Adrenal gland (tissue), 12 donors: ENCODE data around the gene JAM3. TPM values are rescaled to one million over a fixed set of nuclear protein-coding genes. Genes with fewer than 3 reads are reported as not detected.

Experiments
- DNase-seq, 7 donors: peaks; one replicate each; pipeline ENCODE4 v3.0.0-alpha.2; 2019 to 2020
- H3K27ac ChIP-seq, 5 donors: fragments of 200-600 bp; sonication (generic) in 4 of 5; 1 replicate in 3 of 5; 2 replicates in 2 of 5; pipeline versions ENCODE4 v1.5.1 to v1.8.0; 2016 to 2020; ENCODE audit warnings: mild to moderate bottlenecking in 1 of 5
- H3K27me3 ChIP-seq: fragments of 200-600 bp; 2 replicates; pipeline ENCODE4 v1.8.0; 2021
- H3K36me3 ChIP-seq, 2 donors: fragments of 200-600 bp; replicated peaks in 1 of 2; 1 replicate in 1 of 2; 2 replicates in 1 of 2; pipeline versions ENCODE4 v1.5.1 to v1.8.0; 2018 to 2022
- H3K4me1 ChIP-seq, 2 donors: fragments of 200-600 bp; replicated peaks in 1 of 2; 1 replicate in 1 of 2; 2 replicates in 1 of 2; pipeline versions ENCODE4 v1.5.1 to v1.8.0; 2018 to 2021
- H3K4me3 ChIP-seq, 4 donors: fragments of 200-600 bp; sonication (generic) in 3 of 4; one replicate each; pipeline ENCODE4 v1.5.1; 2016 to 2018
- H3K9me3 ChIP-seq, 3 donors: fragments of 200-600 bp; sonication (generic) in 1 of 3; replicated peaks in 1 of 3; 1 replicate in 2 of 3; 2 replicates in 1 of 3; pipeline versions ENCODE4 v1.5.1 to v1.8.0; 2016 to 2021
- POLR2A ChIP-seq, 2 donors: fragments of 450-650 bp; IDR thresholded peaks; one replicate each; pipeline ENCODE4 v1.6.1; 2017; ENCODE audit warnings: antibody characterized with exemption in 2 of 2, mild to moderate bottlenecking in 2 of 2, moderate library complexity in 1 of 2
- WGBS, 4 donors: extraction: QIAGEN DNeasy Blood & Tissue Kit in 2 of 4; methylation state at CpG; one replicate each; pipeline versions ENCODE4 v1.1.5 to v1.1.7; 2013 to 2017; 5-methylcytosine and 5-hydroxymethylcytosine counted together
- intact Hi-C, 2 donors: fragments of 100-400 bp; cut with DNase I; formaldehyde crosslinking; loops; one replicate each; pipeline versions ENCODE4 v1.14.1 to v1.15.0; 2022 to 2023
- polyA plus RNA-seq, 3 donors: library from polyadenylated mRNA; stranded (reverse); fragments of 200-250 nt in 2 of 3; fragments of 350-450 nt in 1 of 3; fragmentation: Illumina TruSeq in 1 of 3; extraction: RNeasy Lipid Tissue Mini Kit (QIAGEN cat#74804) in 1 of 3; gene quantifications; one replicate each; pipeline ENCODE4 v1.2.3, GENCODE V29; 2013 to 2014
- total RNA-seq, 9 donors: library from RNA; depleted of rRNA in 4 of 9; stranded (reverse); fragments of >200 nt in 4 of 9; fragments of 120-200 nt in 1 of 9; fragmentation: NEBNext Ultra II Directional in 1 of 9; extraction: Animal tissue kit (Norgen Biotek cat#: 25700) in 1 of 9; gene quantifications; one replicate each; pipeline versions ENCODE4 v1.1.0 to v1.2.4, GENCODE V29; 2013 to 2023
- TF ChIP-seq, protein P1 (sequence below), 6 experiments: fragments of 450-650 bp in 4 of 6; fragments of 200-600 bp in 2 of 6; sonication (generic) in 1 of 6; IDR thresholded peaks; 1 replicate in 5 of 6; 2 replicates in 1 of 6; pipeline versions ENCODE4 v1.5.1 to v1.8.0; 2016 to 2021; ENCODE audit warnings: antibody characterized with exemption in 6 of 6, mild to moderate bottlenecking in 2 of 6, moderate library complexity in 1 of 6
- donor health status: healthy with polysubstance abuse.
- donor health status: Bipolar disorder and iron deficiency.
- donor health status: DM: yes; HTN: yes; CAD: no.
- donor health status: DM: no; HTN: no; CAD: no.
- donor health status: DM: no; HTN: no; CAD: no.
- donor health status: DM: yes; HTN: yes; CAD: no.

The JAM3 gene
- total and polyA plus RNA-seq, 12 donors, result 18.0 to 42.2 (median 31.9) TPM

DNA sequence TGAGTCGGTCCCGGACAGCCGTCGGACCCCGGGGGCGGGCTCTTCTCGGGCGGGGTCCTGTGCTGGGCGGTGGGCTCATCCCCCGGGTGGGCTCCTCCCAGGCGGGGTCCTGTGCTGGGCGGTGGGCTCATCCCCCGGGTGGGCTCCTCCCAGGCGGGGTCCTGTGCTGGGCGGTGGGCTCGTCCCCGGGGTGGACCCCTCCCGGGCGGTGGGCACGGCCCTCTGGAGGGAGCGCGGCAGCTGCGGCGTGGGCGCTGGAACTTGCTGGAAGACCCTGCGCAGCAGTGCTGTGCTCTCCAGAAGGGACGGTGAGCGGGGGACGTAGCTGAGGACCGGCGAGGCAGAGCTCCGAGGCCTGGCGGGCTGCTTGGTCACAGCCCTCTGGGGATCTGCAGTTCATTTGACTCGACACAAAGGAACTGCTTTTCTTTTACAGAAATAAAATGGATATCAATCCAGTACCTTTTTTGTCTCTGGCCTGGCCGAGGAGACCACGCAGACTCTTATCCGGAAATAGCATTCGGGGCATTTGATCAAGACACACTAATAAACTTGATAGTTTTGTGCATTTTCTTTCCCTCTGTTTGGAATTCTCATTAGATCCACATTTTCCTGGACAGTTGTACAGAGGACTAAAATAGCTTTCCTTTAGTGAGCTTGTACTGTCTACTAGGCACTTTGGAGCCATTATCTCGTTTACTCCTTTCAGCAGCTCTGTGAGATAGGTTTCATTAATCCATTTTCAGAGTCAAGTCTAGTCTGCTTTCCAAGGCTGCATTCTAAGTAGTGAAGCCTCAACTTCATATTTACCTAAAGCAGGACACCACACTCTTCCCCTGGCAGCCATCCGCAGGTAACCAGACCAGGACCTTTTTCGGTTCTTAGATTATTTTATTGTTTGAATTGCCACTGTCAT lies 812 bp downstream of the JAM3 start:
- H3K4me1 ChIP-seq, result peaks cover 0 to 14% of the 10 kb centered on the region in 2 donors
- whole genome bisulfite sequencing, 4 donors, result 11 to 34% (median 19%) methylated on average over 14 to 41 of the region's 41 CpGs
- no peaks in the 10 kb centered on the region for H3K9me3 ChIP-seq
- intact Hi-C loops, result no loop called here
- peak overlapping the region; percentile 50 to 96 (median 78) for H3K4me3 ChIP-seq
- no peaks in the 10 kb centered on the region for H3K36me3 ChIP-seq
- TF ChIP-seq, protein P1, sequence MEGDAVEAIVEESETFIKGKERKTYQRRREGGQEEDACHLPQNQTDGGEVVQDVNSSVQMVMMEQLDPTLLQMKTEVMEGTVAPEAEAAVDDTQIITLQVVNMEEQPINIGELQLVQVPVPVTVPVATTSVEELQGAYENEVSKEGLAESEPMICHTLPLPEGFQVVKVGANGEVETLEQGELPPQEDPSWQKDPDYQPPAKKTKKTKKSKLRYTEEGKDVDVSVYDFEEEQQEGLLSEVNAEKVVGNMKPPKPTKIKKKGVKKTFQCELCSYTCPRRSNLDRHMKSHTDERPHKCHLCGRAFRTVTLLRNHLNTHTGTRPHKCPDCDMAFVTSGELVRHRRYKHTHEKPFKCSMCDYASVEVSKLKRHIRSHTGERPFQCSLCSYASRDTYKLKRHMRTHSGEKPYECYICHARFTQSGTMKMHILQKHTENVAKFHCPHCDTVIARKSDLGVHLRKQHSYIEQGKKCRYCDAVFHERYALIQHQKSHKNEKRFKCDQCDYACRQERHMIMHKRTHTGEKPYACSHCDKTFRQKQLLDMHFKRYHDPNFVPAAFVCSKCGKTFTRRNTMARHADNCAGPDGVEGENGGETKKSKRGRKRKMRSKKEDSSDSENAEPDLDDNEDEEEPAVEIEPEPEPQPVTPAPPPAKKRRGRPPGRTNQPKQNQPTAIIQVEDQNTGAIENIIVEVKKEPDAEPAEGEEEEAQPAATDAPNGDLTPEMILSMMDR (IDR thresholded peaks at IDR 0.05), result no peak
- no peak for TF ChIP-seq POLR2A (IDR thresholded peaks at IDR 0.05)
- H3K27me3 ChIP-seq, result no peaks in the 10 kb centered on the region
- peak in 4 of 7 donors; percentile 33 to 44 (median 40) for DNase-seq
- peak overlapping the region in 4 of 5 donors; percentile 39 to 86 (median 68) for H3K27ac ChIP-seq

DNA sequence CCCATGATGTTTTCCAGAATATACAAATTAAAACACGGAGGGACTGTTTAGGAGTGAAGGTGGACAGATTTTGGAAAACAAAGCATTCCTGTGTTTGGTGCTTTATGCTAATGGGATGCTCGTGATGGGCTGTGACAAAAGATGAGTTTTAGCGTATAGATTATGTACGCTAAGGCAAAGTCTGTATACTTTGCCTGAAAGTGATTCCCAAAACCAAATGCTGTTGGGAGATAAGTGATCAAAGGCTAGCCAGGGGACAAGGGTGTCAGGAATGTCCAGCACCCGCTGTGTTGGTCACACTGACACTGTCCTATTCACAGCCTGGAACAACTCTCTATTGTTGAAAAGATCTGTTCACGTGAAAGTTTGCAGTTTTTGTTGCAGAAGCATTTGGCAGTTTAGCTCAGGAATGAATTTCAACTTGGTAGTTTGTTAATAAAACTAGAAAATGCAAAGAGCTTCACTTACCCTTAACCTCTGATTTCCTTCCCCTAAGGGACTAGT lies 1.5 kb downstream of the JAM3 start:
- H3K27ac ChIP-seq, result peak overlapping the region in 1 of 5 donors; percentile 86
- TF ChIP-seq, protein P1 (IDR thresholded peaks at IDR 0.05), result no peak
- TF ChIP-seq POLR2A (IDR thresholded peaks at IDR 0.05), result no peak
- no peaks in the 10 kb centered on the region for H3K36me3 ChIP-seq
- H3K4me1 ChIP-seq, result peaks cover 0 to 17% of the 10 kb centered on the region in 2 donors
- H3K4me3 ChIP-seq, result no peak overlapping the region
- H3K9me3 ChIP-seq, result no peaks in the 10 kb centered on the region
- H3K27me3 ChIP-seq, result no peaks in the 10 kb centered on the region
- intact Hi-C loops, result no loop called here
- WGBS, 4 donors, result 83 to 88% (median 85%) methylated on average over 6 of the region's 6 CpGs
- no peak for DNase-seq

DNA sequence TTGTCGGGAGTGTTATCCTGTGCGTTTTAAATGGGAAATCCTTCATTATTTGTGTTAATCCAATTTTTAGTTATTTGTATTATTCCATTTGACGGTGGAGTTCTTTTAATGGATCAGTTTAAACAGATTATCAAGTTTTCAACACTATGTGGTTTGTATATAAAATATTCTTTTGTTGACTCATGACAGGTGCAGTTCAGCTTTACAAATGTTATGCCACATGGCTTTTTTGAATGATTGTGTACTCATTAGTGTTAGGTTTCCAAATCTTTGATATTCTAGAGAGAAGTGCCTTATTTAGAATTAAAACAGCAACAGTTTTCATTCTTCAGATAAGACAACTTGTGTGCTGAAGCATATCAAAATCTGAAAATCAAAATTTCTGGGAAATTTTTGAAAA lies 2.4 kb downstream of the JAM3 start:
- Histone ChIP-seq H3K9me3 (no peaks in the 10 kb centered on the region), H3K27me3 (no peaks in the 10 kb centered on the region), H3K27ac (no peak overlapping the region), H3K4me1 (peaks cover 0 to 17% of the 10 kb centered on the region in 2 donors), H3K36me3 (no peaks in the 10 kb centered on the region), H3K4me3 (no peak overlapping the region)
- DNase-seq, result no peak
- intact Hi-C loops, result no loop called here
- TF ChIP-seq, protein P1 (IDR thresholded peaks at IDR 0.05), result no peak
- TF ChIP-seq POLR2A (IDR thresholded peaks at IDR 0.05), result no peak
- 87 to 92% (median 89%) methylated on average over 3 of the region's 3 CpGs for WGBS, 4 donors

GRCh38 chr11:134071766-134072402 lies 3.0 kb downstream of the JAM3 start:
- H3K27me3 ChIP-seq, result no peaks in the 10 kb centered on the region
- 92 to 97% (median 94%) methylated on average over 3 of the region's 3 CpGs for WGBS, 4 donors
- no peak for DNase-seq
- H3K27ac ChIP-seq, result no peak overlapping the region
- intact Hi-C loops, result no loop called here
- no peak overlapping the region for H3K4me3 ChIP-seq
- TF ChIP-seq, protein P1 (IDR thresholded peaks at IDR 0.05), result peak in 2 of 6 experiments; percentile 14 to 18
- TF ChIP-seq POLR2A (IDR thresholded peaks at IDR 0.05), result no peak
- no peaks in the 10 kb centered on the region for H3K9me3 ChIP-seq
- no peaks in the 10 kb centered on the region for H3K36me3 ChIP-seq
- H3K4me1 ChIP-seq, result peaks cover 0 to 17% of the 10 kb centered on the region in 2 donors
